C4-2B (cell line): ENCODE measurements around the gene CNIH2.
"Not testable (repeated sequence)": the region's sequence is repeated elsewhere in the genome, so short reads cannot be mapped to it uniquely, and the experiment has no call there.

Experiments used
- CTCF ChIP-seq: fragments of 450-650 bp; conservative IDR thresholded peaks from 2 replicates; pipeline ENCODE4 v1.5.1; 2017; ENCODE audit warnings: mild to moderate bottlenecking
- ZFX ChIP-seq: fragments of 450-650 bp; IDR thresholded peaks from 2 replicates; pipeline ENCODE4 v1.6.1; 2017

DNA sequence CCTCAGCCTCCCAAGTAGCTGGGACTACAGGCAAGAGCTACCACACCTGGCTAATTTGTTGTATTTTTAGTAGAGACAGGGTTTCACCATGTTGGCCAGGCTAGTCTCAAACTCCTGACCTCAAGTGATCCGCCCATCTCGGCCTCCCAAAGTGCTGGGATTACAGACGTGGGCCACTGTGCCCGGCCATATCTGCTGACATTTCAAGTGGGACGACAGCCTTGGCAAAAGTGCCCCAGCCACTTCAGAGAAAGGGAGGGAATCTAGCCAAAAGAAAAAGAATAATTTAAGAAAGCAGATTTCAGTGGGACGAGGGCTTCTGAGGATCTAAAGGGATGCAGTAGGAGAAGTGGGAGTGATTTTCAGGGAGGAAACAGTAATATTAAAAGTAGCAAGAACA, 24.9 kb upstream of the CNIH2 start:
- TF ChIP-seq CTCF, ZFX: not testable (repeated sequence)
